Suprapubic skin (tissue), 3 donors: ENCODE data around the gene GSTK1.

Source experiments
- CTCF ChIP-seq, 2 donors: fragments of 200-600 bp in 1 of 2; fragments of 450-650 bp in 1 of 2; sonication (generic) in 1 of 2; IDR thresholded peaks; one replicate each; pipeline ENCODE4 v1.5.1; 2016 to 2019; ENCODE audit warnings: antibody characterized with exemption in 2 of 2, mild to moderate bottlenecking in 1 of 2, moderate library complexity in 1 of 2
- POLR2A ChIP-seq, 2 donors: fragments of 450-650 bp; IDR thresholded peaks; one replicate each; pipeline ENCODE4 v1.6.1; 2017; ENCODE audit warnings: antibody characterized with exemption in 2 of 2, mild to moderate bottlenecking in 2 of 2, moderate library complexity in 2 of 2

GRCh38 chr7:143285470-143285778, 22.2 kb downstream of the GSTK1 start:
- no peak for TF ChIP-seq CTCF (IDR thresholded peaks at IDR 0.05)
- TF ChIP-seq POLR2A (IDR thresholded peaks at IDR 0.05): no peak
